ENCODE results near the gene SLC16A9. TPM values are rescaled to one million over a fixed set of nuclear protein-coding genes. Genes with fewer than 3 reads are reported as not detected.
"Not testable (repeated sequence)": the region's sequence is repeated elsewhere in the genome, so short reads cannot be mapped to it uniquely, and the experiment has no call there.

The SLC16A9 gene
- total RNA-seq, 1 experiment from 2014 or later: not detected

GRCh38 chr10:59745163-59745650 is 35.6 kb upstream of the SLC16A9 start:
- no peak overlapping the region for H3K27ac ChIP-seq (ENCODE audit: low read length)
- H3K9ac ChIP-seq (ENCODE audit: low read length): no peak overlapping the region
- no peak overlapping the region for H3K4me2 ChIP-seq (ENCODE audit: low read depth, low read length, poor library complexity, severe bottlenecking)
- H3K4me3 ChIP-seq (ENCODE audit: low read length): no peak overlapping the region
- no peaks in the 10 kb centered on the region for H3K9me2 ChIP-seq (replicated peaks; ENCODE audit: insufficient read depth, low read length)
- DNase-seq: no peak
- no peaks in the 10 kb centered on the region for H3K27me3 ChIP-seq (ENCODE audit: low read length)
- H3K79me2 ChIP-seq (ENCODE audit: low read length): no peaks in the 10 kb centered on the region
- no peaks in the 10 kb centered on the region for H3K36me3 ChIP-seq (ENCODE audit: insufficient read depth, low read length)
- H3K4me1 ChIP-seq (ENCODE audit: low read length): no peaks in the 10 kb centered on the region
- no peaks in the 10 kb centered on the region for H4K20me1 ChIP-seq (ENCODE audit: insufficient read depth, low read depth, low read length)
- H2AFZ ChIP-seq (ENCODE audit: low read length): no peak overlapping the region
- no peaks in the 10 kb centered on the region for H3K9me3 ChIP-seq (ENCODE audit: low read length)

GRCh38 chr10:59744762-59745161 is 35.1 kb upstream of the SLC16A9 start:
- H3K27me3 ChIP-seq (ENCODE audit: low read length); H3K4me3 ChIP-seq (ENCODE audit: low read length); H3K27ac ChIP-seq (ENCODE audit: low read length); H4K20me1 ChIP-seq (ENCODE audit: insufficient read depth, low read depth, low read length); H3K4me2 ChIP-seq (ENCODE audit: low read depth, low read length, poor library complexity, severe bottlenecking); H3K9ac ChIP-seq (ENCODE audit: low read length); H3K79me2 ChIP-seq (ENCODE audit: low read length); H2AFZ ChIP-seq (ENCODE audit: low read length); H3K9me2 ChIP-seq (replicated peaks; ENCODE audit: insufficient read depth, low read length); H3K9me3 ChIP-seq (ENCODE audit: low read length); H3K4me1 ChIP-seq (ENCODE audit: low read length); H3K36me3 ChIP-seq (ENCODE audit: insufficient read depth, low read length); DNase-seq: not testable (repeated sequence)

GRCh38 chr10:59744156-59744555 is 34.5 kb upstream of the SLC16A9 start:
- not testable (repeated sequence) for H3K27me3 ChIP-seq (ENCODE audit: low read length); H3K9ac ChIP-seq (ENCODE audit: low read length); H3K27ac ChIP-seq (ENCODE audit: low read length); H3K4me1 ChIP-seq (ENCODE audit: low read length); H4K20me1 ChIP-seq (ENCODE audit: insufficient read depth, low read depth, low read length); DNase-seq; H2AFZ ChIP-seq (ENCODE audit: low read length); H3K79me2 ChIP-seq (ENCODE audit: low read length); H3K9me3 ChIP-seq (ENCODE audit: low read length); H3K4me2 ChIP-seq (ENCODE audit: low read depth, low read length, poor library complexity, severe bottlenecking); H3K4me3 ChIP-seq (ENCODE audit: low read length); H3K36me3 ChIP-seq (ENCODE audit: insufficient read depth, low read length); H3K9me2 ChIP-seq (replicated peaks; ENCODE audit: insufficient read depth, low read length)

- no peak overlapping the region for H3K4me3 ChIP-seq (ENCODE audit: low read length)
Measured at GRCh38 chr10:59741583-59741982, 31.9 kb upstream of the SLC16A9 start.

GRCh38 chr10:59741048-59741447 is 31.4 kb upstream of the SLC16A9 start:
- no peak for DNase-seq
- H3K9ac ChIP-seq (ENCODE audit: low read length): no peak overlapping the region
- H3K4me2 ChIP-seq (ENCODE audit: low read depth, low read length, poor library complexity, severe bottlenecking): no peak overlapping the region
- no peaks in the 10 kb centered on the region for H3K9me2 ChIP-seq (replicated peaks; ENCODE audit: insufficient read depth, low read length)
- no peak overlapping the region for H2AFZ ChIP-seq (ENCODE audit: low read length)
- H3K9me3 ChIP-seq (ENCODE audit: low read length): no peaks in the 10 kb centered on the region
- H3K4me3 ChIP-seq (ENCODE audit: low read length): no peak overlapping the region
- H3K27ac ChIP-seq (ENCODE audit: low read length): no peak overlapping the region
- H3K79me2 ChIP-seq (ENCODE audit: low read length): no peaks in the 10 kb centered on the region
- H3K4me1 ChIP-seq (ENCODE audit: low read length): no peaks in the 10 kb centered on the region
- no peaks in the 10 kb centered on the region for H4K20me1 ChIP-seq (ENCODE audit: insufficient read depth, low read depth, low read length)
- H3K27me3 ChIP-seq (ENCODE audit: low read length): no peaks in the 10 kb centered on the region; the same call in 1 of the 2 replicates
- no peaks in the 10 kb centered on the region for H3K36me3 ChIP-seq (ENCODE audit: insufficient read depth, low read length)

More at GRCh38 chr10:59741583-59741982, 31.9 kb upstream of the SLC16A9 start:
- no peaks in the 10 kb centered on the region for H3K9me2 ChIP-seq (replicated peaks; ENCODE audit: insufficient read depth, low read length)
- DNase-seq: no peak
- H3K27ac ChIP-seq (ENCODE audit: low read length): no peak overlapping the region
- H3K9ac ChIP-seq (ENCODE audit: low read length): no peak overlapping the region
- H3K79me2 ChIP-seq (ENCODE audit: low read length): no peaks in the 10 kb centered on the region
- H3K4me2 ChIP-seq (ENCODE audit: low read depth, low read length, poor library complexity, severe bottlenecking): no peak overlapping the region
- no peaks in the 10 kb centered on the region for H4K20me1 ChIP-seq (ENCODE audit: insufficient read depth, low read depth, low read length)
- H2AFZ ChIP-seq (ENCODE audit: low read length): no peak overlapping the region
- no peaks in the 10 kb centered on the region for H3K36me3 ChIP-seq (ENCODE audit: insufficient read depth, low read length)
- H3K4me1 ChIP-seq (ENCODE audit: low read length): no peaks in the 10 kb centered on the region
- H3K9me3 ChIP-seq (ENCODE audit: low read length): no peaks in the 10 kb centered on the region
- no peaks in the 10 kb centered on the region; the same call in 1 of the 2 replicates for H3K27me3 ChIP-seq (ENCODE audit: low read length)

- Histone ChIP-seq H4K20me1 (ENCODE audit: insufficient read depth, low read depth, low read length) (no peaks in the 10 kb centered on the region), H3K9ac (ENCODE audit: low read length) (no peak overlapping the region), H3K9me2 (replicated peaks; ENCODE audit: insufficient read depth, low read length) (no peaks in the 10 kb centered on the region), H3K36me3 (ENCODE audit: insufficient read depth, low read length) (no peaks in the 10 kb centered on the region), H3K4me3 (ENCODE audit: low read length) (no peak overlapping the region), H2AFZ (ENCODE audit: low read length) (no peak overlapping the region), H3K27ac (ENCODE audit: low read length) (no peak overlapping the region), H3K4me1 (ENCODE audit: low read length) (no peaks in the 10 kb centered on the region), H3K9me3 (ENCODE audit: low read length) (no peaks in the 10 kb centered on the region), H3K79me2 (ENCODE audit: low read length) (no peaks in the 10 kb centered on the region), H3K4me2 (ENCODE audit: low read depth, low read length, poor library complexity, severe bottlenecking) (no peak overlapping the region), H3K27me3 (ENCODE audit: low read length) (no peaks in the 10 kb centered on the region; the same call in 1 of the 2 replicates)
- peak; percentile 26 for DNase-seq
Measured at GRCh38 chr10:59736749-59737148, 27.1 kb upstream of the SLC16A9 start.

GRCh38 chr10:59735296-59735695 is 25.6 kb upstream of the SLC16A9 start:
- Histone ChIP-seq H3K9me3 (ENCODE audit: low read length) (no peaks in the 10 kb centered on the region), H3K9ac (ENCODE audit: low read length) (no peak overlapping the region), H3K36me3 (ENCODE audit: insufficient read depth, low read length) (no peaks in the 10 kb centered on the region), H2AFZ (ENCODE audit: low read length) (no peak overlapping the region), H3K27ac (ENCODE audit: low read length) (no peak overlapping the region), H3K79me2 (ENCODE audit: low read length) (no peaks in the 10 kb centered on the region), H3K4me1 (ENCODE audit: low read length) (no peaks in the 10 kb centered on the region), H4K20me1 (ENCODE audit: insufficient read depth, low read depth, low read length) (no peaks in the 10 kb centered on the region), H3K4me2 (ENCODE audit: low read depth, low read length, poor library complexity, severe bottlenecking) (no peak overlapping the region), H3K4me3 (ENCODE audit: low read length) (no peak overlapping the region), H3K9me2 (replicated peaks; ENCODE audit: insufficient read depth, low read length) (no peaks in the 10 kb centered on the region), H3K27me3 (ENCODE audit: low read length) (no peaks in the 10 kb centered on the region; the same call in 1 of the 2 replicates)
- DNase-seq: no peak

GRCh38 chr10:59734014-59734462 is 24.4 kb upstream of the SLC16A9 start:
- Histone ChIP-seq H3K27ac (ENCODE audit: low read length) (no peak overlapping the region), H3K9me3 (ENCODE audit: low read length) (no peaks in the 10 kb centered on the region), H3K4me1 (ENCODE audit: low read length) (no peaks in the 10 kb centered on the region), H4K20me1 (ENCODE audit: insufficient read depth, low read depth, low read length) (no peaks in the 10 kb centered on the region), H3K27me3 (ENCODE audit: low read length) (no peaks in the 10 kb centered on the region; the same call in 1 of the 2 replicates), H3K9ac (ENCODE audit: low read length) (no peak overlapping the region), H3K4me2 (ENCODE audit: low read depth, low read length, poor library complexity, severe bottlenecking) (no peak overlapping the region), H2AFZ (ENCODE audit: low read length) (no peak overlapping the region), H3K9me2 (replicated peaks; ENCODE audit: insufficient read depth, low read length) (no peaks in the 10 kb centered on the region), H3K4me3 (ENCODE audit: low read length) (no peak overlapping the region), H3K79me2 (ENCODE audit: low read length) (no peaks in the 10 kb centered on the region), H3K36me3 (ENCODE audit: insufficient read depth, low read length) (no peaks in the 10 kb centered on the region)
- DNase-seq: no peak

Measured in Karpas-422 (cell line).